ENCODE results near the gene SDR9C7. TPM values are rescaled to one million over a fixed set of nuclear protein-coding genes. Genes with fewer than 3 reads are reported as not detected.
A peak's percentile ranks its signal among the peaks of the same experiment; 100 is the strongest.
"Not testable (repeated sequence)": the region's sequence is repeated elsewhere in the genome, so short reads cannot be mapped to it uniquely, and the experiment has no call there.

Gene SDR9C7
- total RNA-seq, 4 donors from 2014 or later = 0.26 to 0.49 TPM; not detected in 2

DNA sequence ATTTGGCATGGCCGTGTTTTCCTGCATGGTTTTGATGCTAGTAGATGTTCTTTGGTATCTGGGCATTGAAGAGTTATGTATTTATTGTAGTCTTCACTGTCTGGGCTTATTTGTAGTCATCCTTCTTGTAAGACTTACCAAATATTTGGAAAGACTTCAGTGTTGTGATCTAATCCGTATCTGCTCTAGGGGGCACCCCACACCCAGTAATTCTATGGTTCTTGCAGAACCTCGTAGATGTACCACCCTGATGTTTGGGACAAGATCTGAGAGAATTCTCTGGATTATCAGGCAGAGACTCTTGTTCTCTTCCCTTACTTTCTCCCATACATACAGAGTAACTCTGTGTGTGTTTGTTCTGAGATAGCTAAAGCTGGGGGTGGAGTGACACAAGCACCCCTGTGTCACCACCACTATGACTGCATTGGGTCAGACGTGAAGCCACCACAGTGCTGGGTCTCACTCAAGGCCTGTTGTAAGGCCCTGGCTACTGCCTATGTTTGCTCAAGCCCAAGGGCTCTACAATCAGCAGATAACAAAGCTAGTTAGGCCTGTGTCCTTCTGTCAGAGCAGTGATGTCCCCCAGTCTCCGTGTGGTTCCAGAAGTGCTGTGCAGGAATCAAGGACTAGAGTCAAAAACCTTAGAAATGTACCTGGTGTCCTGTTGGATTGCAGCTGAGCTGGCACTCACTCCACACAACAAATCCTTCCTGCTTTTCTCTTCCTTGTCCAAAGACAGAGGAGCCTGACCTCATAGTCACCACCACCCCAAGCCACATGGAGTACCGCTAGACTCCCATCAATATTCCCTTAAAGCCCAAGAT, 13.6 kb upstream of the SDR9C7 start:
- intact Hi-C loops (cut with DNase I; ENCODE audit: low total_unique reads) = no loop called here
- no peak for DNase-seq

GRCh38 chr12:56943878-56944277, 9.7 kb upstream of the SDR9C7 start:
- Histone ChIP-seq H3K9me3 (no peaks in the 10 kb centered on the region), H3K36me3 (no peaks in the 10 kb centered on the region), H3K27ac (no peak overlapping the region), H3K4me1 (no peaks in the 10 kb centered on the region), H3K4me3 (no peak overlapping the region), H3K27me3 (no peaks in the 10 kb centered on the region)
- intact Hi-C loops (cut with DNase I; ENCODE audit: low total_unique reads) = no loop called here
- DNase-seq = no peak
- TF ChIP-seq POLR2A (IDR thresholded peaks at IDR 0.05) = no peak
- TF ChIP-seq, protein P1, sequence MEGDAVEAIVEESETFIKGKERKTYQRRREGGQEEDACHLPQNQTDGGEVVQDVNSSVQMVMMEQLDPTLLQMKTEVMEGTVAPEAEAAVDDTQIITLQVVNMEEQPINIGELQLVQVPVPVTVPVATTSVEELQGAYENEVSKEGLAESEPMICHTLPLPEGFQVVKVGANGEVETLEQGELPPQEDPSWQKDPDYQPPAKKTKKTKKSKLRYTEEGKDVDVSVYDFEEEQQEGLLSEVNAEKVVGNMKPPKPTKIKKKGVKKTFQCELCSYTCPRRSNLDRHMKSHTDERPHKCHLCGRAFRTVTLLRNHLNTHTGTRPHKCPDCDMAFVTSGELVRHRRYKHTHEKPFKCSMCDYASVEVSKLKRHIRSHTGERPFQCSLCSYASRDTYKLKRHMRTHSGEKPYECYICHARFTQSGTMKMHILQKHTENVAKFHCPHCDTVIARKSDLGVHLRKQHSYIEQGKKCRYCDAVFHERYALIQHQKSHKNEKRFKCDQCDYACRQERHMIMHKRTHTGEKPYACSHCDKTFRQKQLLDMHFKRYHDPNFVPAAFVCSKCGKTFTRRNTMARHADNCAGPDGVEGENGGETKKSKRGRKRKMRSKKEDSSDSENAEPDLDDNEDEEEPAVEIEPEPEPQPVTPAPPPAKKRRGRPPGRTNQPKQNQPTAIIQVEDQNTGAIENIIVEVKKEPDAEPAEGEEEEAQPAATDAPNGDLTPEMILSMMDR (IDR thresholded peaks at IDR 0.05) = no peak

More for the DNA sequence above, 13.6 kb upstream of the SDR9C7 start:
- Histone ChIP-seq H3K27ac (no peak overlapping the region), H3K36me3 (no peaks in the 10 kb centered on the region), H3K4me3 (no peak overlapping the region), H3K27me3 (no peaks in the 10 kb centered on the region), H3K9me3 (no peaks in the 10 kb centered on the region), H3K4me1 (no peaks in the 10 kb centered on the region)
- no peak for TF ChIP-seq POLR2A (IDR thresholded peaks at IDR 0.05)
- TF ChIP-seq, protein P1 (IDR thresholded peaks at IDR 0.05) = peak in 1 of 4 experiments; percentile 34

DNA sequence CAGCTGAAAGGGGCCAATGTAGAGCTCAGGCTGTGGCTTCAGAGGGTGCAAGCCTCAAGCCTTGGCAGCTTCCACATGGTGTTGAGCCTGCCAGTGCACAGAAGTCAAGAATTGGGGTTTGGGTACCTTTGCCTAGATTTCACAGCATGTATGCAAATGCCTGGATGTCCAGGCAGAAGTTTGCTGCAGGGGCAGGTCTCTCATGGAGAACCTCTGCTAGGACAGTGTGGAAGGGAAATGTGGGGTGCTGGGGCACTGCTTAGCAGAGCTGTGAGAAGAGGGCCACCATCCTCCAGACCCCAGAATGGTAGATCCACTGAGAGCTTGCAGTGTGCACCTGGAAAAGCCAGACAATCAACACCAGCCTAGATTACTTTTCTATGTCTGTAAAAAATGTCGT, 9.2 kb upstream of the SDR9C7 start:
- DNase-seq; H3K4me3 ChIP-seq; H3K27me3 ChIP-seq; H3K4me1 ChIP-seq; H3K9me3 ChIP-seq; intact Hi-C loops (cut with DNase I; ENCODE audit: low total_unique reads); H3K27ac ChIP-seq; H3K36me3 ChIP-seq: not testable (repeated sequence)

- intact Hi-C loops (cut with DNase I; ENCODE audit: low total_unique reads) = no loop called here
- no peaks in the 10 kb centered on the region for H3K9me3 ChIP-seq
- H3K36me3 ChIP-seq = no peaks in the 10 kb centered on the region
- H3K27me3 ChIP-seq = no peaks in the 10 kb centered on the region
- TF ChIP-seq, protein P1 (IDR thresholded peaks at IDR 0.05) = no peak
- TF ChIP-seq POLR2A (IDR thresholded peaks at IDR 0.05) = no peak
- H3K4me1 ChIP-seq = no peaks in the 10 kb centered on the region
- H3K4me3 ChIP-seq = no peak overlapping the region
- DNase-seq = peak; percentile 32 to 33
- peak overlapping the region; percentile 44 to 55 for H3K27ac ChIP-seq
These were observed 7.2 kb upstream of the SDR9C7 start for GRCh38 chr12:56941299-56942017.

GRCh38 chr12:56940942-56941298, 6.7 kb upstream of the SDR9C7 start:
- H3K36me3 ChIP-seq; DNase-seq; H3K9me3 ChIP-seq; H3K4me1 ChIP-seq; H3K27ac ChIP-seq; H3K4me3 ChIP-seq; H3K27me3 ChIP-seq; intact Hi-C loops (cut with DNase I; ENCODE audit: low total_unique reads): not testable (repeated sequence)

GRCh38 chr12:56935752-56936151, 1.5 kb upstream of the SDR9C7 start:
- H3K27me3 ChIP-seq = no peaks in the 10 kb centered on the region
- intact Hi-C loops (cut with DNase I; ENCODE audit: low total_unique reads) = no loop called here

More at GRCh38 chr12:56935752-56936151, 1.5 kb upstream of the SDR9C7 start:
- DNase-seq = no peak
- H3K27ac ChIP-seq = no peak overlapping the region
- H3K9me3 ChIP-seq = no peaks in the 10 kb centered on the region
- no peaks in the 10 kb centered on the region for H3K4me1 ChIP-seq
- TF ChIP-seq POLR2A (IDR thresholded peaks at IDR 0.05) = no peak
- TF ChIP-seq, protein P1 (IDR thresholded peaks at IDR 0.05) = no peak
- no peaks in the 10 kb centered on the region for H3K36me3 ChIP-seq
- H3K4me3 ChIP-seq = no peak overlapping the region
